GM19468 (cell line): ENCODE results near the gene MPST.

Experiments used
- ATAC-seq: cut with Tn5 transposase; IDR thresholded peaks from one replicate; pipeline ENCODE4 v1.9.1; 2021; ENCODE audit warnings: mild to moderate bottlenecking, moderate library complexity, moderate number of reproducible peaks; ENCODE audit not compliant: unreplicated experiment; ENCODE audit errors: extremely low read depth

MPST gene

GRCh38 chr22:37074537-37074936 is 55.0 kb downstream of the MPST start:
- no peak for ATAC-seq

- no peak for ATAC-seq
These were observed 55.5 kb downstream of the MPST start for GRCh38 chr22:37075046-37075445.

DNA sequence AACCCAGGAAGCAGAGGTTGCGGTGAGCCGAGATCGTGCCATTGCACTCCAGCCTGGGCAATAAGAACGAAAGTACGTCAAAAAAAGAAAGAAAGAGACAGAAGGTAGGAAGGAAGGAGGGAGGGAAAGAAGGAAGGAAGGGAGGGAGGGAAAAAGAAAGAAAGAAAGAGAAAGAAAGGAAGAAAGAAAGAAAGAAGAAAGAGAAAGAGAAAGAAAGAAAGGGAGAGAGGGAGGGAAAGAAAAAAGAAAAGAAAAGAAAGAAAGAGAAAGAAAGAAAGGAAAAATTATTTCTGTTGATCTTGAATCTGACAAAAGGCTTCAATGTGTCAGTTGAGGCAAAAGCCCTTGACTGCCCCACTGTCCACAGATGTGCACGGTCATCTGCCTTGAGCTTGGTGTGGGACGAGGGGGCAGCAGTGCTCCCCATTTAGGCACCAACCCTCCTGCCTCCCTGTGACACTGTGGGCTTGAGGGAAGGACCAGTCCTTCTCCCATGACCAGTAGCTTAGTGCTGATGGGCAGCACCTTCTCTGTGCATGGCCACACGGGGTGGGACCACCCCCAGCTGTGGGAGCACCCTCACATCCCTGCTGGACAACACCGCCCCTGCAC is 56.4 kb downstream of the MPST start:
- ATAC-seq = no peak

GRCh38 chr22:37077802-37078448 is 58.4 kb downstream of the MPST start:
- no peak for ATAC-seq

DNA sequence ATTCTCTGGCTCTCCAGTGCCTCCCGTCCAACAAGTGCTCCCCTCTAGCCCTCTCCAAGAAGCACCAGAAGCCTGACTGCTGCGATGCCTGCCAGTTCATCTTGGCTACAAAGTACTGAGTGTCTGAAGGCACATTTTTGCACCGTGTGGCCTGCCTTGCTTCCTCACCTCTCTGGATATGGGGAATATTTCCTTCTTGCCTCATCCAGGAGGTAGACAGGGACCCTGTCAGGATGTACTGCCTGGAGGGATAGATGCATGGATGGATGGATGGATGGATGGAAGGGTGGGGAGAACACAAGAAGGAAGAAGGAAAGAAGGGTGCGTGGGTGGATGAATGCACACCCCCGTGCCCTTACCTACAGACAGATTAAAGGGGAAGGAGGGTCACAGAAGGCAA is 59.6 kb downstream of the MPST start:
- no peak for ATAC-seq
